Measurements from ENCODE around the gene JMJD7.

JMJD7 gene

GRCh38 chr15:41842229-41842628, 14.3 kb downstream of the JMJD7 start:
- in situ Hi-C loops (cut with MboI; ENCODE audit: low sequenced_read_pairs), result no loop called here

DNA sequence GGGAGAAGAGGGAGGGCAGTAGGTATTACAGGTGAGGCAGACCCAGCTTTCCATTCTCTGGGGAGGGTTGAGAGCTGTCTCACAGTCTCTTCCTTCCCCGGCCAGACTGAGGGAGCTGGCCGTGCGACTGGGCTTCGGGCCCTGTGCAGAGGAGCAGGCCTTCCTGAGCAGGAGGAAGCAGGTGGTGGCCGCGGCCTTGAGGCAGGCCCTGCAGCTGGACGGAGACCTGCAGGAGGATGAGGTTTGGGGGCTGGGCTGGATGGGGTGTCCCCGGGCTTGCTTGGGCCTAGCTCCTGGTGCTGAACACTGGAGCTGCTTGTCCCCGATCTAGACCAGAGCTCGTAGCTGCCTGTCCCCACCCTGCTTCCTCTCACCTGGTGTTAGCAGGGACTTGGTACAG, 15.7 kb downstream of the JMJD7 start:
- in situ Hi-C loops (cut with MboI; ENCODE audit: low sequenced_read_pairs), result no loop called here

- in situ Hi-C loops (cut with MboI; ENCODE audit: low sequenced_read_pairs), result no loop called here
These were observed 16.9 kb downstream of the JMJD7 start for GRCh38 chr15:41844814-41845213.

DNA sequence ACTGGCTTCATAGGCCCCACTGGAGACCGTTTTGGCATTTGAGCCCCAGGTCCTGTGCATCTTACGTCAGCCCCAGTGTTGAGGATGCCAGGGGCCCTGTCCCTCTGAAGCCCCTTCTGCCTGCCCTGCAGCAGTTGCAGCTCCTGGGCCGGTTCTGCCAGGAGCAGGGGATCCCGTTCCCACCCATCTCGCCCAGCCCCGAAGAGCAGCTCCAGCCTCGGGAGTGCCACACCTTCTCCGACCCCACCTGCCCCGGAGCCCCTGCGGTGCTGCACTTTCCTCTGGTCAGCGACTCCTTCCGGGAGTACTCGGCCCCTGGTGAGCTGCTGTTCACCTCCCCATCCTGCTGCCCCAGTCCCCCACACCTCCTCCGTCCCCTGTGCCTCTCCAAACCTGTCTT, 19.3 kb downstream of the JMJD7 start:
- in situ Hi-C loops (cut with MboI; ENCODE audit: low sequenced_read_pairs), result no loop called here

GRCh38 chr15:41847981-41848380, 20.1 kb downstream of the JMJD7 start:
- in situ Hi-C loops (cut with MboI; ENCODE audit: low sequenced_read_pairs), result no loop called here

DNA sequence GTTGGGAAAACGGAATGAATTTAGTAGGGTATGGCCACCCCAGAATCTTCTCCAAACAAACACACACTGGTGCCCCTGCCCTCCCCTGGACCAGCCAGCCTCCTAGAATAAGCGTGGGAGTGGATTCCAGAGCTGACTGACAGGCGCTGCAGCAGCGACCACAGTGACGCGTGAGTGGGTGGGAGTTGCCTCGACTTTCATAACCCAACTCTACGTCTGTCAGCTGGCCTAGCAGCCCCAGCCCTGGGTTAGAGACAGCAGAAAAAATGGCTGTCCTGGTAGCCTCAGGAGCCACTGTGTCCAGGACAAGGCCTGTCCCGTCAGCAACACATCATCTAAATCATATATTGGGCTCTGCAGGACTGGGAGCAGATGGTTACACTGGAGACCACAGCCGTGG, 20.7 kb downstream of the JMJD7 start:
- in situ Hi-C loops (cut with MboI; ENCODE audit: low sequenced_read_pairs), result no loop called here

GRCh38 chr15:41849204-41849603, 21.3 kb downstream of the JMJD7 start:
- in situ Hi-C loops (cut with MboI; ENCODE audit: low sequenced_read_pairs), result no loop called here

DNA sequence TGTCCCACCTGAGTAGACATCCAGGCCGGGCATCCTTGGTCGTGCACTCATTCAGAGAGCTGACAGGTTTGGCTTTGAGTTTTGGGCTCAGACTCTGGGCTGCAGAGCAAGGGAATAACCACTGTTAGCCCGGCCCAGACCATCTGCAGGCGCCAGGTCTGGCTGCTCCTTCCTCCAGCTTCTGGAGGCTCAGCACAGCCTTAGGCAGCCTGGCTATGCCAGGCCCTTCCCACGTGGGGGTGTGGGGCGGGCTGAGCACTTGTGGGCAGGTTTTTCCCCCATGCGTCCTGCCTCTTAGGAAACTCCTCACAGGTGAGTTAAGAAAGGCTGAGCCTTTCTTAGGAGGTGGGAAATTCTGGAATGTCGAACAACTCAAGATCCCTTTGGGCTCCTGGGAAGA, 22.0 kb downstream of the JMJD7 start:
- in situ Hi-C loops (cut with MboI; ENCODE audit: low sequenced_read_pairs), result no loop called here

DNA sequence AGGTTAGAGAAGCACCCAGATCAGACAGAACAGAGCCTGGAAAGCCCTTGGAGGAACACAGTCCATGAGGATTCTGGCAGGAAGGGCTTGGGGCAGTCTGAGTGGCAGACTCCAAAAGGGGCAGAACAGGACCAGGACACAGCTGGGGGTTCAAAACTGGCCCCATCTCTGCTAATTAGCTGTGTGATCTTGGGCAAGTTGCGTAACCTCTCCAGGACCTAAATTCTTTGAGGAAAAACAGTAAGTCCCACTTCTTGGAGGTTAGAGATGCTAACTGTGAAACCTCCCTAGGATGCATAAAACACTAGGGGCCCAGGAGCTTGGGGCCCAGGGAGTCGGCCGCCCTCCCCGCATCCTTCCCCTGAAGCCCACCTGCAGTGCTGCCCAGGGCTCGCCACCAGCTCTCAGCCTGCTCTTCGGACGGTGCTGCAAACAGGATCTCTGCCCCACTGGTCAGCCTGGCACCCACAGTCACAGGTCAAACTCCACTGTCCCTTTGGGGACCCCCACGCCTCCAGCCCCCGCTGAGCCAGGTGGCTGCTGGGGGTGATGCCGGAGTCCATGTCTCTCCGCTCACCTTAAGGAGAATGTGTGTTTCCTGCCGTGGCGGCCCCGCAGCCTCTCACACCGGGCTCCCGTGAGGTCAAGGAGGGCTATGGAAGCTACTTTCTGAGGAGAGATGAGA, 22.7 kb downstream of the JMJD7 start:
- in situ Hi-C loops (cut with MboI; ENCODE audit: low sequenced_read_pairs), result no loop called here

GRCh38 chr15:41851167-41851523, 23.3 kb downstream of the JMJD7 start:
- in situ Hi-C loops (cut with MboI; ENCODE audit: low sequenced_read_pairs), result no loop called here

- in situ Hi-C loops (cut with MboI; ENCODE audit: low sequenced_read_pairs), result no loop called here
These were observed 24.0 kb downstream of the JMJD7 start for GRCh38 chr15:41851755-41852370.

DNA sequence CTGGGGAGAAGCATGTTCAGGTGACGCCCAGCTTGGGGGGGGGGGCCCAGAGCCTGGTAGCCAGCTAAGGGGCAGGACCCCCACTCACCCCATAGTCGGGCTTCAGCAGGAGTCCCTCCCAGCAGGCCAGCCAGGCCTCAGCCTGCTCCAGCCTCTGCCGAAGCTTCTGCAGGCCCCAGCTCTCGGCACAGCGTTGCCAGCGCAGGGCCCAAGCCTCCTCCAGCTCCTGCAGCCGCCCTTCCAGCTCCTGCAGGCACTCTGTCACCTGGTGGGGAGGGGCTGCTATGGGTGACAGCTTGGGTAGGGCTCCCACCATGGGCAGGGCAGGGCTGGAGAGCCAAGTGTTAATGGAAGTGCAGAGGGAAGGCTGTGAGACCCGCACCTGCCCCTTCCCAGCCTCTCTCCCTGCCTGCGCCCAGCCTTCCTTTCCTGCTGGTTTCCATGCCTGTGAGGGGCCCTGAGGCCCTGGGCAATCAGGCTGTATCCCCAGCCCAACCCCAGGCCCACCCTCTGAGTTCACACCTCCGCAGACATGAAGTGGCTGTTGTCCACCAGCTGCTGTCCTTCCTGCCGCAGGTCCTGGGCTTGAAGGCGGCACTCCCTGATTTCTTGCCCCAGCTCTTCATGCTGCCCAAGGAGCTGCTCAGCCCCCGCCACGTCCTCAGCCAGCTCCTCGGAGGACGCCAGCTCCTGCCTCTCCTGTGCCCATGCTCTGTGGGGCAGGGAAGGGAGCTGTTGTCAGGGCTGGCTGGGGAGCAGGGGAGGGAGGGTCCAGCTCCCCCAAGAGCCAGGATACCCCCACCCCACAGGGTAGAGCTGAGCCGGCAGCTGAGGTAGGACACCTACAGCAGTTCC, 25.1 kb downstream of the JMJD7 start:
- in situ Hi-C loops (cut with MboI; ENCODE audit: low sequenced_read_pairs), result no loop called here

GRCh38 chr15:41853831-41854230, 25.9 kb downstream of the JMJD7 start:
- in situ Hi-C loops (cut with MboI; ENCODE audit: low sequenced_read_pairs), result no loop called here

GRCh38 chr15:41854443-41854842, 26.6 kb downstream of the JMJD7 start:
- in situ Hi-C loops (cut with MboI; ENCODE audit: low sequenced_read_pairs), result no loop called here

DNA sequence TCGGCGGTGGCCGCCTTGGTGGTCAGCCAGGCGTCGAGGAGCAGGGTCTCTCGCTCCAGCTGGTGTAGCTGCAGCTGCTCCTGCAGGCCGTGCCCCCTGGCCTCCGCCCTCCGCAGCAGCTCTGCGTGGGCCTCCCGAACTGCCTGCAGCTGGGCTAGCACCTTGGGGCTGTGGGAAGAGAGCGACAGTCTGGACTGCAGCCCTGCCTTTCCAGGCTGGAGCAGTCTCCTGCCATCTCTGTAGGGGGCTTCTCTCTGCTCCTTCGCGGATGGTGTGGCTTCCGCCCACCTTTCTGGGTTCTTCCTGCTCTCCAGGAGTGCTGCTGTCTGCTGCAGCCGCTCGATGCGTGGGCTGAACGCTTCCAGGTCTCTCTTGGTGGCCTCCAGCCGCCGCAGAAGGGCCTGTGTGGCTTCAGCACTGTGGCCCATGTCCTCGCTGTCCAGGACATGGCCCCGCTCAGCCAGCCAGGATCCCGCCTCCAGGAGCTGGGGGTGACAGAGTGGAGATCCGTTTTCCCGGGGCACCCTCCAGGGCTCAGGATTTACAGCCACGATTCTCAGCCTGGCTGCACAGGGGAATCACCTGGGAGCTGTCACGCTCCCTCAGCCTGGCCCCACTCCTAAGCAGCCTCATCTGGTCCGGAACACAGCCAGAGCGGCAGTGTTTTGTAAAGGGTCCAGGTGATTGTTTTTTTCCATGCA, 27.5 kb downstream of the JMJD7 start:
- in situ Hi-C loops (cut with MboI; ENCODE audit: low sequenced_read_pairs), result no loop called here

DNA sequence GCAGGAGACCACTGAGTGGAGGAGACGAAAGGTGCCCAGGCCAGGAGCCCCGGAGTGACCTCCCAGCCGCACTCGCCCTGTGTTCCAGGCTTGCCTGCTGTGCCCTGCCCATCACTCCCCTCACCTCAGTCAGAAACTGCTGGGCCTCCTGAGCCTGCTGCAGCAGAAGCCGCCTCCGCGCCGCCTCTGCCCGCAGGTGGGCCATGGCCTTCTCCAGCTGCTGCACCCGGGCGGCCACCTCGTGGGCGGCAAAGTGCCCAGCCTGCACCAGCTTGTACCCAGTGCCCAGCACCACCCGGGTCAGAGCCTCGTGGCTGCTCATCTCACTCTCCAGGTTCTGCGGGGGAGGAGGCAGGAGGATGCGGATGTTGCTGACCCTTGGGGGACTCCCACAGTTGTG, 28.4 kb downstream of the JMJD7 start:
- in situ Hi-C loops (cut with MboI; ENCODE audit: low sequenced_read_pairs), result no loop called here

- in situ Hi-C loops (cut with MboI; ENCODE audit: low sequenced_read_pairs), result no loop called here
These were observed 28.8 kb downstream of the JMJD7 start for GRCh38 chr15:41856716-41857115.

- in situ Hi-C loops (cut with MboI; ENCODE audit: low sequenced_read_pairs), result no loop called here
These were observed 29.4 kb downstream of the JMJD7 start for GRCh38 chr15:41857316-41857715.

DNA sequence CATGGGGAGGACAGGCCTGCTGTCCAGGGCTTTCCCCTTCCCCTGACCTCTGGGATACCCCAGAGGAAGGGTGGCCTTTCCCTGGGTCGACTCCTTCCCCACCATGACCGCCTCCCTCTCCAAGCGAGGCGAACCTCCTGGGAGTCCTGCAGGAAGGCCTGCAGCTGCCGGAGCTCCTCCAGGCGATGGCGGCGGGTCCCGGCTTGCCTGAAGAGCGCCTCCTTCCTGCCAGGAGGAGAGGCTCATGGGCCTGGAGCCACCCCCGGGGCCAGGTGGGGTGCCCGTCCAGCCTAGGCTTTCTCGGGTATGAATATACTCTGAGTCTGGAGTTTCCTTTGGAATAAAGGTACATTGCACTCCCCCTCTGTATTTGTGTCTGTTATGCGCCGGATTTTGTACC, 30.9 kb downstream of the JMJD7 start:
- in situ Hi-C loops (cut with MboI; ENCODE audit: low sequenced_read_pairs), result no loop called here

GRCh38 chr15:41860049-41860828, 32.3 kb downstream of the JMJD7 start:
- in situ Hi-C loops (cut with MboI; ENCODE audit: low sequenced_read_pairs), result no loop called here
